Cardiac muscle cell (in vitro differentiated cells and primary cell): ENCODE results near the gene ARHGAP10. TPM values are rescaled to one million over a fixed set of nuclear protein-coding genes. Genes with fewer than 3 reads are reported as not detected.

Experiments used
- DNase-seq, 2 donors: peaks; one replicate each; pipeline versions ENCODE4 v3.0.0 to v3.0.0-alpha.2; 2010 to 2017; ENCODE audit warnings: low read depth in 1 of 2, low spot score in 1 of 2
- H3K27ac ChIP-seq: fragments of 200-600 bp; sonication (generic); 2 replicates; pipeline ENCODE4 v1.5.1; 2016
- H3K27me3 ChIP-seq: fragments of 200-600 bp; sonication (generic); 2 replicates; pipeline ENCODE4 v1.6.0; 2016; ENCODE audit warnings: control low read depth
- H3K36me3 ChIP-seq: fragments of 200-600 bp; sonication (generic); 2 replicates; pipeline ENCODE4 v1.5.1; 2016; ENCODE audit warnings: control low read depth
- H3K4me1 ChIP-seq: fragments of 200-600 bp; sonication (generic); 2 replicates; pipeline ENCODE4 v1.8.1; 2017; ENCODE audit warnings: low read depth, mild to moderate bottlenecking, mixed run types
- H3K4me3 ChIP-seq: fragments of 200-600 bp; sonication (generic); 2 replicates; pipeline ENCODE4 v1.5.1; 2016; ENCODE audit warnings: mild to moderate bottlenecking
- H3K9me3 ChIP-seq: fragments of 200-600 bp; sonication (generic); 2 replicates; pipeline ENCODE4 v1.5.1; 2017; ENCODE audit warnings: low read depth, mild to moderate bottlenecking, control low read depth
- CTCF ChIP-seq: IDR thresholded peaks from 2 replicates; pipeline ENCODE4 v1.5.1; 2012; ENCODE audit warnings: low read depth, mild to moderate bottlenecking, low read length
- polyA plus RNA-seq: library from polyadenylated mRNA; unstranded; fragments of >200 nt; fragmentation: Nextera tagmentation; extraction: Ambion mirVana; gene quantifications from 2 replicates; pipeline ENCODE4 v1.2.1, GENCODE V29; 2016
- total RNA-seq: library from RNA; depleted of rRNA; stranded (reverse); fragments of >200 nt; gene quantifications from 2 replicates; pipeline ENCODE4 v1.2.3, GENCODE V29; 2016

Gene ARHGAP10
- total RNA-seq, result 15.0 TPM in 2 replicates
- polyA plus RNA-seq, result 10.4 and 12.1 TPM in 2 replicates

GRCh38 chr4:147731580-147732517, at the start of gene ARHGAP10:
Gene ARHGAP10, plus strand, starts transcription at chr4:147732088. Its CDS starts 214 bp downstream, at chr4:147732302.
- peak within 1 kb of the TSS; percentile 79 for H3K4me3 ChIP-seq
- H3K27me3 ChIP-seq, result no peaks in the 10 kb centered on the region
- peak within 1 kb of the TSS; percentile 44 for H3K27ac ChIP-seq
- H3K9me3 ChIP-seq, result no peaks in the 10 kb centered on the region
- H3K36me3 ChIP-seq, result no peaks in the 10 kb centered on the region
- H3K4me1 ChIP-seq, result peaks cover 16% of the 10 kb centered on the region
- DNase-seq, result peak; percentile 84 to 90
- no peak for TF ChIP-seq CTCF

DNA sequence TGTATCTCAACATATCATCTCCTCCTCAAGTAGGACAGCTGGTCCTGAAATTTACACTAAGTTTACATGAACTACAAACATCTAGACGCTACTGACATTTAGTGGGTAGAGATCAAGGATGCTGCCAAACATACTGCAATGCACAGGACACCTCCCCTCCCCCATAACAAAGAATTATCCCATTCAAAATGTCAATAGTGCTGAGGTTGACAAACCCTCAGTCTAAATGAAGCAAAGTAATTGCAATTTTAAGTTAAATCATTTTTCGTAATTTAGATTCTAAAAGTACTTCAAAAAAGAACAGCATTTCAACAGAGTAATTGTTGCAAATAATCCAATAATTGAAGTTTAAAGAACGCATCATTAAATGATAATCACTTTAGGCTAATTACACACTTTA, 49.1 kb upstream of the ARHGAP10 start:
- Histone ChIP-seq H3K4me1 (peaks cover 9% of the 10 kb centered on the region), H3K36me3 (no peaks in the 10 kb centered on the region), H3K4me3 (peak overlapping the region; percentile 69), H3K27me3 (no peaks in the 10 kb centered on the region), H3K9me3 (no peaks in the 10 kb centered on the region), H3K27ac (no peak overlapping the region)
- peak in 1 of 2 donors; percentile 3 for DNase-seq
- no peak for TF ChIP-seq CTCF

DNA sequence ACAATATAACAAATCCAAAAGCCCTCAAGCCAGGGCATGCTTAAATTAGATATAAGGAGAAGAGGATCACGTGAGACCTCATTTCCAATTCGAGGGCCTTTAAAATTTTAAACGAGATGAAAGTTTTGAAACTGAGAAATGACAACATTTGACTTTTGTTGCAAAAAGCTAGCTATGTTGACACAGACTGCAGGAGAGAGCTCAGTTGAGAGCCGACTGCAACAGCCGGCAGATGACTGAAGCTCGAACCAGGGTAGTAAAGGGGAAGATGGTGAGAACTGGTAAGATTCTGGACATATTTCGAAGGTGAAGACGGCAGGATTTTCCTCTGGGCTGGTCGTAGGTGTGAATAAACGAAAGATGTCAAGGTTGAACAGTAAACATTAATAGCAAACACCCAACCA, 48.7 kb upstream of the ARHGAP10 start:
- TF ChIP-seq CTCF, result no peak
- no peaks in the 10 kb centered on the region for H3K27me3 ChIP-seq
- H3K36me3 ChIP-seq, result no peaks in the 10 kb centered on the region
- peak overlapping the region; percentile 44 for H3K27ac ChIP-seq
- peak overlapping the region; percentile 69 for H3K4me3 ChIP-seq
- peaks cover 9% of the 10 kb centered on the region for H3K4me1 ChIP-seq
- no peaks in the 10 kb centered on the region for H3K9me3 ChIP-seq
- DNase-seq, result peak; percentile 1 to 36

DNA sequence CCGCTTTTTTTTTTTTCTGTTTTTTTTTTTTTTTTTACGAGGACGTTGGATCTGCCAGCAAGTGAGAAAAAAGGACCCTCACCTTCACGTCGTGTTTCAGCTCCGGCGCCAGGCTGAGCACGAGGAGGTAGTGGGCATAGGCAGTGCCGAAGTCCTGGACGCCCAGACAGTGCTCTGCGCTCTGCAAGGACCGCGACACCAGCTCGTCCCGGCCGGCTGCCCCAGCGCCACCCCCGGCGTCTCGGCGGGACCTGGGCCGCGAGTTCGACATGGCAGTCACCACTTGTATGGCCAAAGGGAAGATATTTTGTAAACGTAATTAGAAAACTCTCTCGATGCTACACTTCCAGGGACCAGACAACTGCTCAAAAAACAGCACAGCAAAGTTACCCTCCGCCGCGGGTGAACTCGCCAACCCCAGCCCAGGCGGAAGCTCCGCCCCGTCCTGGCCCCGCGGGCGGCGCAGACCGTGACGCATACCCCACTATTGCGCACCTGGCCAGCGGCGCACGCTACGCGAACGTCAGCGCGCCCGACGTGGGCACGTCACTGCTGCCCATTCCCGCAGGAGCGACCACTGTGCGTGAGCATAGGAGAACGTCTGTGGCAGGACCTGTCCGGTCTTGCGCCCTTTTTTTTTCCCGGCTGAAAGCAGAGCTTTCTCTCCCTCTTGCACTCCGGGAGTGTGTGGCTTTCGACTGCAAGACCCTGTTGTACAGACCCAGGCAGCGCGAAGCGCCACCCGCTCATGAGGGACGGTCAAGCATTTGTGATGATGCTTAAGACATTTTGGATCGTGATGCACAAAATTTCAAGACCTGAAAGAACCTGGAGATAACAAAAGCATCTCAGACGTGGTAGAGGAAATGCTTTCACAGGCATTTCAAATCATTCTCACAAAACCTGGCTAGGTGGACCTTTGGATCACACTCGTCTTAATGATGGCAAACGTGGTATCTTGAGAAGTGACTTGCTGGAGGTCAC, 47.9 kb upstream of the ARHGAP10 start, which contains the start of gene PRMT9:
PRMT9 (minus strand) TSS at position 447 of the 984 bp plus-strand sequence; CDS start at position 271, 176 bp downstream.
- Histone ChIP-seq H3K27me3 (no peaks in the 10 kb centered on the region), H3K27ac (peak within 1 kb of the TSS; percentile 50), H3K9me3 (no peaks in the 10 kb centered on the region), H3K4me1 (peaks cover 9% of the 10 kb centered on the region), H3K4me3 (peak within 1 kb of the TSS; percentile 69), H3K36me3 (no peaks in the 10 kb centered on the region)
- TF ChIP-seq CTCF, result no peak
- DNase-seq, result peak; percentile 92 to 96

DNA sequence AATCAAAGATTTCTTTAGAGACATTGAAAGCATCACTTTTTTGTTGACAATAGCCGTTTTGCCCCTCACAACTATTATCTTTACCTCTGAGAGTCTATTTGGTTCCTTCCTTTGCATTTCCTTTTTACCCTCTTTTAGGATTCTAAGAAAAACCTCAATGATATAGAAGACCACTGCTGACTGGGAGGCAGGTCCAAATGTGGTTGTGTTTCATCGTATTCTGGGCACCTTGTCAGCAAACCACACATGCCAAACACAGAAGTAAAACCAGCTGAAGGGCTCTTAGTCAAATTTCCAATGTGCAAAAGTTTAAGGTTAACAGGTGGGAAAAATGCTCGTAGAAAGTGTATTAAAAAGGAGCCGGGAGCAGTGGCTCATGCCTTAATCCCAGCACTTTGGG, 42.8 kb upstream of the ARHGAP10 start:
- DNase-seq, result no peak
- H3K4me3 ChIP-seq, result no peak overlapping the region
- no peaks in the 10 kb centered on the region for H3K9me3 ChIP-seq
- H3K36me3 ChIP-seq, result no peaks in the 10 kb centered on the region
- no peak for TF ChIP-seq CTCF
- H3K4me1 ChIP-seq, result no peaks in the 10 kb centered on the region
- H3K27me3 ChIP-seq, result no peaks in the 10 kb centered on the region
- H3K27ac ChIP-seq, result no peak overlapping the region
